T-helper 1 cell treated with Interleukin-12 subunit alpha and Interleukin-12 subunit beta and Interleukin-4 antibody, amounts not matched to agents 30 ng/mL and 1 ng/mL, for 36 hours (primary cell): ENCODE results near the gene TOM1. TPM values are rescaled to one million over a fixed set of nuclear protein-coding genes. Genes with fewer than 3 reads are reported as not detected.
"Not testable (repeated sequence)": the region's sequence is repeated elsewhere in the genome, so short reads cannot be mapped to it uniquely, and the experiment has no call there.

ENCODE experiments used
- intact Hi-C: fragments of 100-400 bp; cut with micrococcal nuclease; formaldehyde crosslinking; loops from one replicate; pipeline ENCODE4 v1.15.1; 2024
- total RNA-seq: library from RNA; stranded (reverse); gene quantifications from 2 replicates; pipeline ENCODE4 v1.2.3, GENCODE V29; 2022

Gene TOM1
- total RNA-seq, 1 donor from 2014 or later = 38.3 TPM

DNA sequence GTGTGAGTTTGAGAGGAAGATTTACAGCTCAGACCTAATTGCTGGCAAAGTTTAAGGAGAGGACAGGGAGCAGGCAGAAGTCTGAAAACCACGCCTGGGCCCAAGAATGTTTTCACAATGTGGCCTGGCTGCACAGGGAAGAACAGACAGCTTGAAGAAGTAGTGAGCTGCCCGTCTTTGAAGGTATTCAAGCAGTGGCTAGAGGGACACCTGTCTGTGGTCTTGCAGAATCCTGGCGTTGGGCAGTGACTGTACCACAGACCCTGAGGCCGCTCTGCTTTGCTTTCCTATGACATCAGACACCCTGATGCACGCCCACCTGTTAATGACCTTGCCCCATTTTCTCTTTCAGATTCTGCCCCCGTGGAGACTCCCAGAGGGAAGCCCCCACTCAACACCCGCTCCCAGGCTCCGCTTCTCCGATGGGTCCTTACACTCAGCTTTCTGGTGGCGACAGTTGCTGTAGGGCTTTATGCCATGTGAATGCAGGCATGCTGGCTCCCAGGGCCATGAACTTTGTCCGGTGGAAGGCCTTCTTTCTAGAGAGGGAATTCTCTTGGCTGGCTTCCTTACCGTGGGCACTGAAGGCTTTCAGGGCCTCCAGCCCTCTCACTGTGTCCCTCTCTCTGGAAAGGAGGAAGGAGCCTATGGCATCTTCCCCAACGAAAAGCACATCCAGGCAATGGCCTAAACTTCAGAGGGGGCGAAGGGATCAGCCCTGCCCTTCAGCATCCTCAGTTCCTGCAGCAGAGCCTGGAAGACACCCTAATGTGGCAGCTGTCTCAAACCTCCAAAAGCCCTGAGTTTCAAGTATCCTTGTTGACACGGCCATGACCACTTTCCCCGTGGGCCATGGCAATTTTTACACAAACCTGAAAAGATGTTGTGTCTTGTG lies 93.7 kb downstream of the TOM1 start:
- intact Hi-C loops = no loop called here

GRCh38 chr22:35394011-35394312 lies 94.3 kb downstream of the TOM1 start:
- intact Hi-C loops = no loop called here

GRCh38 chr22:35394810-35395563 lies 95.3 kb downstream of the TOM1 start:
- intact Hi-C loops = no loop called here

- intact Hi-C loops = not testable (repeated sequence)
Observed at GRCh38 chr22:35396622-35397021, 96.9 kb downstream of the TOM1 start.

GRCh38 chr22:35397095-35397904 lies 97.6 kb downstream of the TOM1 start:
- intact Hi-C loops = no loop called here

Other genes with a start within 250 kb of the TOM1 start
- not detected in 2 replicates for gene ISX, start 233.7 kb upstream of the TOM1 start, total RNA-seq
- 35.7 and 39.2 TPM in 2 replicates for gene HMGXB4, start 42.4 kb upstream of the TOM1 start, total RNA-seq
- 1.3 and 1.4 TPM in 2 replicates for gene HMOX1, start 81.2 kb downstream of the TOM1 start, total RNA-seq
- 206 TPM in 2 replicates for gene MCM5, start 100.2 kb downstream of the TOM1 start, total RNA-seq
- 0.05 TPM in 1 of 2 replicates, not detected in the other for gene RASD2, start 240.9 kb downstream of the TOM1 start, total RNA-seq